GM19468 (cell line): ENCODE measurements around the gene TBC1D16.
"Not testable (repeated sequence)": the region's sequence is repeated elsewhere in the genome, so short reads cannot be mapped to it uniquely, and the experiment has no call there.

Source experiments
- ATAC-seq: cut with Tn5 transposase; IDR thresholded peaks from one replicate; pipeline ENCODE4 v1.9.1; 2021; ENCODE audit warnings: mild to moderate bottlenecking, moderate library complexity, moderate number of reproducible peaks; ENCODE audit not compliant: unreplicated experiment; ENCODE audit errors: extremely low read depth

Gene TBC1D16

GRCh38 chr17:79977708-79978547, 57.7 kb downstream of the TBC1D16 start:
- no peak for ATAC-seq

GRCh38 chr17:79977161-79977631, 58.5 kb downstream of the TBC1D16 start:
- no peak for ATAC-seq

GRCh38 chr17:79976451-79976850, 59.2 kb downstream of the TBC1D16 start:
- no peak for ATAC-seq

GRCh38 chr17:79975498-79976134, 60.1 kb downstream of the TBC1D16 start:
- no peak for ATAC-seq

- ATAC-seq: no peak
Measured at GRCh38 chr17:79974566-79975497, 60.8 kb downstream of the TBC1D16 start.

- no peak for ATAC-seq
Measured at GRCh38 chr17:79971651-79972050, 64.0 kb downstream of the TBC1D16 start.

GRCh38 chr17:79970576-79971068, 65.0 kb downstream of the TBC1D16 start:
- ATAC-seq: no peak

- ATAC-seq: no peak
Measured at GRCh38 chr17:79969906-79970305, 65.8 kb downstream of the TBC1D16 start.

- no peak for ATAC-seq
Measured at GRCh38 chr17:79968116-79968515, 67.6 kb downstream of the TBC1D16 start.

- ATAC-seq: no peak
Measured at GRCh38 chr17:79966681-79967080, 69.0 kb downstream of the TBC1D16 start.

GRCh38 chr17:79965806-79966205, 69.9 kb downstream of the TBC1D16 start:
- no peak for ATAC-seq

GRCh38 chr17:79962467-79962866, 73.2 kb downstream of the TBC1D16 start:
- ATAC-seq: not testable (repeated sequence)

GRCh38 chr17:79961567-79961966, 74.1 kb downstream of the TBC1D16 start:
- not testable (repeated sequence) for ATAC-seq

- no peak for ATAC-seq
Measured at GRCh38 chr17:79960788-79961522, 74.7 kb downstream of the TBC1D16 start.

GRCh38 chr17:79959042-79959441, 76.6 kb downstream of the TBC1D16 start:
- ATAC-seq: no peak

- ATAC-seq: no peak
Measured at GRCh38 chr17:79956853-79957252, 78.8 kb downstream of the TBC1D16 start.

- ATAC-seq: not testable (repeated sequence)
Measured at GRCh38 chr17:79956441-79956735, 79.3 kb downstream of the TBC1D16 start.

- no peak for ATAC-seq
Measured at GRCh38 chr17:79955691-79956440, 79.8 kb downstream of the TBC1D16 start.

- no peak for ATAC-seq
Measured at GRCh38 chr17:79955167-79955549, 80.5 kb downstream of the TBC1D16 start.
